CMK (cell line): Measurements from ENCODE around the gene KIF13A.
"Not testable (repeated sequence)": the region's sequence is repeated elsewhere in the genome, so short reads cannot be mapped to it uniquely, and the experiment has no call there.

Experiments
- DNase-seq: peaks from one replicate; pipeline ENCODE4 v3.0.0-alpha.2; 2010; ENCODE audit warnings: low read depth

The KIF13A gene

GRCh38 chr6:17998442-17998841, 11.0 kb upstream of the KIF13A start:
- DNase-seq: no peak

- no peak for DNase-seq
Measured at GRCh38 chr6:17998003-17998402, 10.6 kb upstream of the KIF13A start.

GRCh38 chr6:17995414-17995813, 8.0 kb upstream of the KIF13A start:
- no peak for DNase-seq

GRCh38 chr6:17994019-17994418, 6.6 kb upstream of the KIF13A start:
- DNase-seq: no peak

- DNase-seq: no peak
Measured at GRCh38 chr6:17988422-17988944, 1.0 kb upstream of the KIF13A start.

- no peak for DNase-seq
Measured at GRCh38 chr6:17987697-17988421, 424 bp upstream of the KIF13A start.

GRCh38 chr6:17986656-17987446, 584 bp downstream of the KIF13A start:
- no peak for DNase-seq

- no peak for DNase-seq
Measured at GRCh38 chr6:17985934-17986655, 1.3 kb downstream of the KIF13A start.

- no peak for DNase-seq
Measured at GRCh38 chr6:17984812-17985670, 2.4 kb downstream of the KIF13A start.

GRCh38 chr6:17984399-17984798, 3.0 kb downstream of the KIF13A start:
- no peak for DNase-seq

- no peak for DNase-seq
Measured at GRCh38 chr6:17983730-17984129, 3.7 kb downstream of the KIF13A start.

GRCh38 chr6:17980329-17980728, 7.1 kb downstream of the KIF13A start:
- DNase-seq: no peak

GRCh38 chr6:17979479-17979878, 8.0 kb downstream of the KIF13A start:
- DNase-seq: no peak

- DNase-seq: not testable (repeated sequence)
Measured at GRCh38 chr6:17976258-17976657, 11.2 kb downstream of the KIF13A start.

- no peak for DNase-seq
Measured at GRCh38 chr6:17974570-17975368, 12.7 kb downstream of the KIF13A start.

GRCh38 chr6:17972978-17973622, 14.3 kb downstream of the KIF13A start:
- DNase-seq: no peak

GRCh38 chr6:17972074-17972952, 15.1 kb downstream of the KIF13A start:
- DNase-seq: no peak

GRCh38 chr6:17971128-17972073, 16.0 kb downstream of the KIF13A start:
- DNase-seq: no peak
